HCT116 (cell line): ENCODE results near the gene AGAP1. TPM values are rescaled to one million over a fixed set of nuclear protein-coding genes. Genes with fewer than 3 reads are reported as not detected.

Experiments used
- ATAC-seq: fragments of 200-7000 bp; cut with Tn5 transposase; 2 replicates; pipeline ENCODE4 v1.9.1; 2020; ENCODE audit warnings: mild to moderate bottlenecking, moderate library complexity
- BruUV-seq: library from RNA; stranded (reverse); fragments of 400-500 nt; replicated peaks from 2 replicates; lab custom pipeline; 2021; lab: Mats Ljungman, UMichigan
- CTCF ChIA-PET: fragments of 300-600 bp; sonication (Branson Sonifier 250); formaldehyde crosslinking; loops from one replicate; lab custom pipeline; 2021; ENCODE audit warnings: antibody characterized with exemption; lab: Charles Lee
- POLR2A ChIA-PET: fragments of 300-600, 350-600 bp; sonication (Branson Sonifier 250); formaldehyde crosslinking; loops from one replicate; lab custom pipeline; 2021; ENCODE audit warnings: antibody characterized with exemption; lab: Charles Lee
- RAD21 ChIA-PET, 2 experiments: fragments of 300-600 bp; sonication (Branson Sonifier 250); formaldehyde crosslinking; loops; one replicate each; lab custom pipeline; 2023; ENCODE audit warnings: low total read pairs in 2 of 2; ENCODE audit not compliant: uncharacterized antibody in 2 of 2, unreplicated experiment in 2 of 2, low non-redundant PET in 1 of 2; lab: Charles Lee
- DNase-seq: peaks from one replicate; pipeline ENCODE4 v3.0.0-alpha.2; 2010; ENCODE audit warnings: low read depth, low spot score
- H2AFZ ChIP-seq: fragments of 200-600 bp; shearing (Covaris generic), sonication (generic); 2 replicates; pipeline ENCODE4 v1.6.1; 2017; ENCODE audit warnings: low read depth, mixed run types, mixed read lengths, antibody characterized with exemption, low read length; ENCODE audit not compliant: poor library complexity, severe bottlenecking
- H3K27ac ChIP-seq: 2 replicates; pipeline ENCODE4 v1.5.1; 2012; ENCODE audit warnings: low read depth, low read length
- H3K27me3 ChIP-seq: fragments of 200-600 bp; sonication (generic); 2 replicates; pipeline ENCODE4 v1.6.1; 2016; ENCODE audit warnings: mixed run types, low read length, mixed read lengths; ENCODE audit not compliant: insufficient read depth
- H3K36me3 ChIP-seq, 2 experiments: fragments of 200-500 bp in 1 of 2; fragments of 200-600 bp in 1 of 2; sonication (Bioruptor generic) in 1 of 2; sonication (generic) in 1 of 2; 2 replicates each; pipeline versions ENCODE4 v1.5.1 to v1.6.1; 2014 to 2016; ENCODE audit warnings: low read length in 2 of 2, inconsistent platforms in 1 of 2, mixed read lengths in 1 of 2, mixed run types in 1 of 2; ENCODE audit not compliant: insufficient read depth in 2 of 2, control insufficient read depth in 1 of 2
- H3K4me1 ChIP-seq, 2 experiments: fragments of 200-600 bp in 1 of 2; sonication (generic) in 1 of 2; 2 replicates each; pipeline versions ENCODE4 v1.5.1 to v1.6.1; 2012 to 2017; ENCODE audit warnings: low read length in 2 of 2, inconsistent platforms in 1 of 2, mild to moderate bottlenecking in 1 of 2, mixed read lengths in 1 of 2, mixed run types in 1 of 2, moderate library complexity in 1 of 2; ENCODE audit not compliant: insufficient read depth in 2 of 2, control insufficient read depth in 1 of 2
- H3K4me2 ChIP-seq: fragments of 200-600 bp; sonication (generic); 2 replicates; pipeline ENCODE4 v1.6.1; 2017; ENCODE audit warnings: mixed run types, low read length, mixed read lengths
- H3K4me3 ChIP-seq, 2 experiments: fragments of 200-600 bp in 1 of 2; sonication (generic) in 1 of 2; replicated peaks in 1 of 2; 2 replicates each; pipeline ENCODE4 v1.5.1; 2011 to 2016; ENCODE audit warnings: low read length in 2 of 2, control low read depth in 1 of 2, low read depth in 1 of 2, mild to moderate bottlenecking in 1 of 2, mixed read lengths in 1 of 2, mixed run types in 1 of 2
- H3K79me2 ChIP-seq: fragments of 200-600 bp; sonication (generic); 2 replicates; pipeline ENCODE4 v1.6.1; 2017; ENCODE audit warnings: mild to moderate bottlenecking, mixed run types, low read length, moderate library complexity, mixed read lengths; ENCODE audit not compliant: insufficient read depth
- H3K9ac ChIP-seq: fragments of 200-600 bp; sonication (generic); 2 replicates; pipeline ENCODE4 v1.6.1; 2016; ENCODE audit warnings: low read length, mixed read lengths
- H3K9me2 ChIP-seq: fragments of 200-600 bp; sonication (generic), shearing (Covaris generic); 2 replicates; pipeline ENCODE4 v1.6.1; 2017; ENCODE audit warnings: mixed run types, mild to moderate bottlenecking, moderate library complexity; ENCODE audit not compliant: insufficient read depth
- H3K9me3 ChIP-seq, 2 experiments: fragments of 200-500 bp in 1 of 2; fragments of 200-600 bp in 1 of 2; sonication (Bioruptor generic) in 1 of 2; sonication (generic) in 1 of 2; 2 replicates each; pipeline ENCODE4 v1.6.1; 2014 to 2017; ENCODE audit warnings: low read length in 2 of 2, mixed read lengths in 2 of 2, inconsistent platforms in 1 of 2, low read depth in 1 of 2, mild to moderate bottlenecking in 1 of 2, mixed run types in 1 of 2, moderate library complexity in 1 of 2; ENCODE audit not compliant: control insufficient read depth in 1 of 2, insufficient read depth in 1 of 2
- H4K20me1 ChIP-seq: fragments of 200-600 bp; sonication (generic), shearing (Covaris generic); 2 replicates; pipeline ENCODE4 v1.6.1; 2017; ENCODE audit warnings: mixed run types, mild to moderate bottlenecking, moderate library complexity; ENCODE audit not compliant: insufficient read depth
- CTCF ChIP-seq, 3 experiments: fragments of 200-600 bp in 1 of 3; sonication (generic) in 1 of 3; IDR thresholded peaks in 2 of 3; conservative IDR thresholded peaks in 1 of 3; 2 replicates each; pipeline ENCODE4 v1.5.1; 2012 to 2017; ENCODE audit warnings: low read depth in 2 of 3, low read length in 2 of 3, antibody characterized with exemption in 1 of 3, borderline replicate concordance in 1 of 3, control low read depth in 1 of 3, mild to moderate bottlenecking in 1 of 3, mixed read lengths in 1 of 3, mixed run types in 1 of 3, moderate library complexity in 1 of 3; ENCODE audit not compliant: insufficient read depth in 1 of 3
- EZH2phosphoT487 ChIP-seq: fragments of 200-600 bp; IDR thresholded peaks from 2 replicates; pipeline ENCODE4 v1.6.1; 2018; ENCODE audit warnings: antibody characterized with exemption, borderline replicate concordance
- FOSL1 ChIP-seq: IDR thresholded peaks from 2 replicates; pipeline ENCODE4 v1.6.1; 2012; ENCODE audit warnings: low read depth
- RAD21 ChIP-seq: IDR thresholded peaks from 2 replicates; pipeline ENCODE4 v1.6.1; 2012; ENCODE audit warnings: low read depth, mild to moderate bottlenecking
- REST ChIP-seq: IDR thresholded peaks from 2 replicates; pipeline ENCODE4 v1.6.1; 2012; ENCODE audit warnings: low read depth
- SIN3A ChIP-seq: IDR thresholded peaks from 2 replicates; pipeline ENCODE4 v1.6.1; 2012; ENCODE audit warnings: low read depth
- SP1 ChIP-seq: IDR thresholded peaks from 2 replicates; pipeline ENCODE4 v1.6.1; 2012; ENCODE audit warnings: low read depth
- TCF7L2 ChIP-seq: IDR thresholded peaks from 2 replicates; pipeline ENCODE4 v1.7.0; 2011; ENCODE audit warnings: borderline replicate concordance, inconsistent platforms; ENCODE audit not compliant: insufficient read depth, insufficient read length; ENCODE audit errors: extremely low read depth
- YY1 ChIP-seq: IDR thresholded peaks from 2 replicates; pipeline ENCODE4 v1.6.1; 2011; ENCODE audit warnings: low read length, low read depth, moderate library complexity, mild to moderate bottlenecking; ENCODE audit not compliant: insufficient replicate concordance; ENCODE audit errors: extremely low read depth
- intact Hi-C: fragments of 100-400 bp; cut with micrococcal nuclease; formaldehyde crosslinking; loops from 2 replicates; pipeline ENCODE4 v1.10.0; 2022
- total RNA-seq: library from RNA; stranded (reverse); gene quantifications from one replicate; pipeline ENCODE4 v1.2.1, GENCODE V29; 2021; ENCODE audit not compliant: unreplicated experiment
- TF ChIP-seq, protein P1 (sequence below): IDR thresholded peaks from 2 replicates; pipeline ENCODE4 v1.6.1; 2012
- TF ChIP-seq, protein P2 (sequence below): IDR thresholded peaks from 2 replicates; pipeline ENCODE4 v1.6.1; 2012
- TF ChIP-seq, protein P3 (sequence below): IDR thresholded peaks from 2 replicates; pipeline ENCODE4 v1.6.1; 2011; ENCODE audit warnings: mild to moderate bottlenecking, low read length, moderate library complexity; ENCODE audit not compliant: insufficient replicate concordance; ENCODE audit errors: extremely low read depth

The AGAP1 gene
- total RNA-seq, 1 experiment from 2014 or later, result 43.8 TPM

DNA sequence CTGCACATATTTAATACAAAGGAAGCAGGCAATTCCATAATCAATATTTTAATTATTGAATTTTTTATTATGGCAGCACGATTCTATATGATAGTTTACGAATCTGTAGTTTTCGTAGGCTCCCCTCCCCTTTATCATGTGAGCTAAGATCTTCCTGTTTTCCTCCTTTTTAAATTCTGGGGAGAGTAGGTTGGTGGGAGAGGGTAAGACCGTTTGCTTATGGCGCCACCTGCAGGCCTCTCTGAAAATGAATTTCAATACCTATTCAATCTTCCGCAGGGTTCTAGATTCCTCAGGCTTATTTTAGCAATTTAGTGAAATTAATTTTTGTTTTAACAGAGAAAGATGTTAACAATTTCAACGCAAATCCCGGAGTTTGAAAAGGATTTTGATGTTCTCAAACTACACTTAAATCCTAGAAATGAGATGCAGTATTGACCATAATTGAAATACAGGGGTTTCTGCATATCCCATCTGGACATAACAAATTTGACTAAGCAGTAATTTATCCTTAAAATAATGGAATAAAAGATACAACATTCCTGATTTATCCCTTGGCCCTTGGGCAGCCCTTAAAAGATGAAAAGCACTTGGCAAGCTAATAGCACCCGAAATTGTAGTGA, 687.1 kb downstream of the AGAP1 start:
- no TSS peak for BruUV-seq
- H3K79me2 ChIP-seq, result peaks cover 38% of the 10 kb centered on the region
- no peak overlapping the region for H3K4me3 ChIP-seq
- H3K36me3 ChIP-seq, result no peaks in the 10 kb centered on the region
- H4K20me1 ChIP-seq, result no peaks in the 10 kb centered on the region; the same call in 1 of the 2 replicates
- ChIA-PET CTCF (interaction anchor here (0.6 to 8.8 kb wide), 16 partner anchors 8 to 423 kb away, joined by 3 to 112 read pairs (median 4); partner anchors contain the start of gene GBX2), POLR2A (no interaction called here), RAD21 (interaction anchor here in 1 of 2 experiments (1.0 to 1.5 kb wide), 2 partner anchors 377 to 401 kb away, joined by 4 to 5 read pairs; no protein-coding TSS in a partner anchor)
- peak overlapping the region; percentile 45; the same call in 1 of the 2 replicates for H3K4me2 ChIP-seq
- H3K9me3 ChIP-seq, result no peaks in the 10 kb centered on the region; a peak in 1 of 4 replicates
- TF ChIP-seq, protein P1, sequence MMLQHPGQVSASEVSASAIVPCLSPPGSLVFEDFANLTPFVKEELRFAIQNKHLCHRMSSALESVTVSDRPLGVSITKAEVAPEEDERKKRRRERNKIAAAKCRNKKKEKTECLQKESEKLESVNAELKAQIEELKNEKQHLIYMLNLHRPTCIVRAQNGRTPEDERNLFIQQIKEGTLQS, result no peak
- TF ChIP-seq YY1 (no peak), CTCF (IDR thresholded peaks at IDR 0.05 in 2 of 3, conservative IDR thresholded peaks at IDR 0.05 in 1 of 3; ENCODE audit: borderline replicate concordance in 1 of 3, insufficient read depth in 1 of 3, low read depth in 2 of 3, low read length in 2 of 3) (peak; percentile 62 to 81 (median 76)), RAD21 (peak; percentile 87), SP1 (no peak), REST (no peak), EZH2phosphoT487 (no peak), FOSL1 (no peak), TCF7L2 (no peak), SIN3A (no peak)
- TF ChIP-seq, protein P2, sequence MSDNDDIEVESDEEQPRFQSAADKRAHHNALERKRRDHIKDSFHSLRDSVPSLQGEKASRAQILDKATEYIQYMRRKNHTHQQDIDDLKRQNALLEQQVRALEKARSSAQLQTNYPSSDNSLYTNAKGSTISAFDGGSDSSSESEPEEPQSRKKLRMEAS, result no peak
- TF ChIP-seq, protein P3, sequence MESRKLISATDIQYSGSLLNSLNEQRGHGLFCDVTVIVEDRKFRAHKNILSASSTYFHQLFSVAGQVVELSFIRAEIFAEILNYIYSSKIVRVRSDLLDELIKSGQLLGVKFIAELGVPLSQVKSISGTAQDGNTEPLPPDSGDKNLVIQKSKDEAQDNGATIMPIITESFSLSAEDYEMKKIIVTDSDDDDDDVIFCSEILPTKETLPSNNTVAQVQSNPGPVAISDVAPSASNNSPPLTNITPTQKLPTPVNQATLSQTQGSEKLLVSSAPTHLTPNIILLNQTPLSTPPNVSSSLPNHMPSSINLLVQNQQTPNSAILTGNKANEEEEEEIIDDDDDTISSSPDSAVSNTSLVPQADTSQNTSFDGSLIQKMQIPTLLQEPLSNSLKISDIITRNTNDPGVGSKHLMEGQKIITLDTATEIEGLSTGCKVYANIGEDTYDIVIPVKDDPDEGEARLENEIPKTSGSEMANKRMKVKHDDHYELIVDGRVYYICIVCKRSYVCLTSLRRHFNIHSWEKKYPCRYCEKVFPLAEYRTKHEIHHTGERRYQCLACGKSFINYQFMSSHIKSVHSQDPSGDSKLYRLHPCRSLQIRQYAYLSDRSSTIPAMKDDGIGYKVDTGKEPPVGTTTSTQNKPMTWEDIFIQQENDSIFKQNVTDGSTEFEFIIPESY, result no peak
- no peak overlapping the region for H2AFZ ChIP-seq
- no peaks in the 10 kb centered on the region for H3K9me2 ChIP-seq
- DNase-seq (peak; percentile 42), ATAC-seq (peak; percentile 41)
- intact Hi-C loops, result loop anchor here (1.0 to 2.0 kb wide), 4 partner anchors 245 to 414 kb away; no protein-coding TSS in a partner anchor
- no peaks in the 10 kb centered on the region for H3K27me3 ChIP-seq
- no peak overlapping the region for H3K9ac ChIP-seq
- H3K4me1 ChIP-seq, result peaks cover 2 to 38% of the 10 kb centered on the region in 2 experiments; a peak in 3 of 4 replicates
- H3K27ac ChIP-seq, result no peak overlapping the region
